SK-N-MC (cell line): Measurements from ENCODE around the gene APOL6.
"Not testable (repeated sequence)": the region's sequence is repeated elsewhere in the genome, so short reads cannot be mapped to it uniquely, and the experiment has no call there.

ENCODE experiments used
- DNase-seq: peaks from one replicate; pipeline ENCODE4 v3.0.0-alpha.2; 2011; ENCODE audit warnings: low read depth, low spot score
- H3K27ac ChIP-seq: fragments of 200-600 bp; sonication (generic); 2 replicates; pipeline ENCODE4 v1.5.1; 2016; ENCODE audit warnings: mixed run types
- H3K36me3 ChIP-seq: fragments of 200-600 bp; sonication (generic); 2 replicates; pipeline ENCODE4 v1.6.1; 2017; ENCODE audit warnings: antibody characterized with exemption, low read length, mixed read lengths; ENCODE audit not compliant: insufficient read depth
- H3K4me3 ChIP-seq: fragments of 200-600 bp; sonication (generic); 2 replicates; pipeline ENCODE4 v1.5.1; 2016
- H3K9ac ChIP-seq: fragments of 200-600 bp; sonication (generic); 2 replicates; pipeline ENCODE4 v1.8.0; 2017; ENCODE audit warnings: mixed run types, mixed read lengths; ENCODE audit not compliant: insufficient read length
- H3K9me3 ChIP-seq: fragments of 200-600 bp; sonication (generic); 2 replicates; pipeline ENCODE4 v1.6.1; 2017; ENCODE audit warnings: low read depth, mild to moderate bottlenecking, antibody characterized with exemption, low read length, moderate library complexity, mixed read lengths
- EZH2 ChIP-seq: fragments of 200-600 bp; sonication (generic); IDR thresholded peaks from one replicate; pipeline ENCODE4 v1.6.1; 2017; ENCODE audit warnings: antibody characterized with exemption
- FOXP2 ChIP-seq: optimal IDR thresholded peaks from 2 replicates; pipeline ENCODE3; 2011; ENCODE audit warnings: mild to moderate bottlenecking, moderate library complexity; ENCODE audit not compliant: insufficient read depth; ENCODE audit errors: extremely low read length, control extremely low read depth
- POLR2AphosphoS5 ChIP-seq: IDR thresholded peaks from 2 replicates; pipeline ENCODE4 v1.6.1; 2012; ENCODE audit warnings: mild to moderate bottlenecking, low read depth, low read length, borderline replicate concordance

APOL6 gene

GRCh38 chr22:35615156-35615555 is 33.1 kb upstream of the APOL6 start:
- no peak for TF ChIP-seq POLR2AphosphoS5
- no peak for TF ChIP-seq EZH2
- no peak for TF ChIP-seq FOXP2
- no peak for DNase-seq
- H3K9me3 ChIP-seq: no peaks in the 10 kb centered on the region
- H3K36me3 ChIP-seq: no peaks in the 10 kb centered on the region
- no peak overlapping the region for H3K4me3 ChIP-seq
- no peak overlapping the region for H3K9ac ChIP-seq
- no peak overlapping the region; the same call in 1 of the 2 replicates for H3K27ac ChIP-seq

- TF ChIP-seq FOXP2 (no peak), POLR2AphosphoS5 (no peak), EZH2 (no peak)
- DNase-seq: no peak
- Histone ChIP-seq H3K9me3 (no peaks in the 10 kb centered on the region), H3K4me3 (no peak overlapping the region), H3K36me3 (no peaks in the 10 kb centered on the region), H3K9ac (no peak overlapping the region), H3K27ac (no peak overlapping the region)
Observed at GRCh38 chr22:35616043-35616442, 32.2 kb upstream of the APOL6 start.

DNA sequence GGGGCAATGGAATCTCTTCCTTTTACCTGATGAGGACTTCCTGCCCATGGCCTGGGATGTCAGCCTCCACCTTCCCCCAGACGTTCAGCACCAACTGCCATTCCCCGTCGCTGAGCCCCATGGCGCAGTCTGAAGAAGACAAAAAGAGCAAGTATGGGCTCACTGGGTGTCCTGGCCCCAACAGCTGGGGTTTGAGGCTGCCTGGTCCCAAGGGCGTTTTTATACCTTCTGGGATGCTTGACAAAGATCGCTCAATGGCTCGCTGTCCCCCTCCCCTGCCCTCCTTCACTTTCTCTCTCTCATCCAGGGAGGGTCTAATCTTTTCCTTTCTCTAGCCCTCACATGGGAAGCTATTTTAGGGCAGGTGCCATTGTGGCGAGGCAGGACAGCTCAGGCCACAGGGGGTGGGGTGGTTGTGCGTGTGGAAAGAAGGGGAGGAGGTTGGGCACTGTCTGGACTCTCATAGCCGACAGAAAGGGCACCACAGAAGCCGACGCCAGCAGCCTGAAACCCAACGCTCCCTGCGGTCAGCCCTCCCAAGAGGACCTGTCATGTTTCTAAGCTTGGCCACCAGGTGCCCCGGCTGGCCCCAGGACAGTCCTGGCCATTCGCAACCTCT is 31.0 kb upstream of the APOL6 start, which contains the start of gene MB:
TSS of gene MB (minus strand) at position 193 of the 619 bp plus-strand sequence. CDS start at position 121, 72 bp downstream.
- Histone ChIP-seq H3K9ac (no peak within 1 kb of the TSS), H3K4me3 (no peak within 1 kb of the TSS), H3K9me3 (no peaks in the 10 kb centered on the region), H3K36me3 (no peaks in the 10 kb centered on the region), H3K27ac (no peak within 1 kb of the TSS)
- no peak for TF ChIP-seq FOXP2
- TF ChIP-seq POLR2AphosphoS5: no peak
- no peak for TF ChIP-seq EZH2
- DNase-seq: no peak

DNA sequence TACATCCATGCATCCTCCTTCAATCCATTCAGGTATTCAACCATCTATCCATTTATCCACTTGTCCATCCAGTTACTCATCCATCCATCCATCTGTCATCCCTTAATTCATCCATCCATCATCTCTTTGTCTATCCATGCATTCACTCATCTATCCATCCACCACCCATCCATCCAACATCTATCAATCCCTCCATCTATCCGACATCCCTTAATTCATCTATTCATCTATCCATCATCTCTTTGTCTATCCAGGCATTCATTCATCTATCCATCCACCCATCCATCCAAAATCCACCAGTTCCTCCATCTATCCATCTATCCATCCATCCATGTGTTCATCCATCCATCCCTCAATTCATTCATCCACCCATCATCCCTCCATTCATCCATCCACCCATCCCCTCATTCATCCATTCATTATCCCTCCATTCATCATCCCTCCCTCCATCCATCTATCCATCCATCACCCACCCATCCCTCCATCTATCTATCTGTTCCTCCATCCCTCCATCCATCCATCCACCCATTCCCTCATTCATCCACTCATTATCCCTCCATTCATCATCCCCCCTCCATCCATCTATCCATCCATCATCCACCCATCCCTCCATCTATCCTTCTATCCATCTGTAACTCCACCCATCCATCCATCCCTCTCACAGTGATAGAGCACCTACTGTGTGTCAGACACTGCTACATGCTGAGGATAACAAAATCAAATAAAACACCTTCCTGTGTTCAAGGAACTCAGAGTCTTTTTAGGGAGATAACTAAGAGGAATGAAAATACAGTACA is 29.6 kb upstream of the APOL6 start:
- Histone ChIP-seq H3K4me3 (no peak overlapping the region), H3K36me3 (no peaks in the 10 kb centered on the region), H3K9ac (no peak overlapping the region), H3K27ac (no peak overlapping the region), H3K9me3 (no peaks in the 10 kb centered on the region)
- TF ChIP-seq FOXP2 (no peak), POLR2AphosphoS5 (no peak), EZH2 (no peak)
- no peak for DNase-seq

GRCh38 chr22:35619336-35620094 is 28.7 kb upstream of the APOL6 start:
- H3K4me3 ChIP-seq: no peak overlapping the region
- no peak overlapping the region for H3K27ac ChIP-seq
- H3K9me3 ChIP-seq: no peaks in the 10 kb centered on the region
- TF ChIP-seq EZH2 (no peak), FOXP2 (no peak), POLR2AphosphoS5 (no peak)
- no peaks in the 10 kb centered on the region for H3K36me3 ChIP-seq
- H3K9ac ChIP-seq: no peak overlapping the region
- no peak for DNase-seq

DNA sequence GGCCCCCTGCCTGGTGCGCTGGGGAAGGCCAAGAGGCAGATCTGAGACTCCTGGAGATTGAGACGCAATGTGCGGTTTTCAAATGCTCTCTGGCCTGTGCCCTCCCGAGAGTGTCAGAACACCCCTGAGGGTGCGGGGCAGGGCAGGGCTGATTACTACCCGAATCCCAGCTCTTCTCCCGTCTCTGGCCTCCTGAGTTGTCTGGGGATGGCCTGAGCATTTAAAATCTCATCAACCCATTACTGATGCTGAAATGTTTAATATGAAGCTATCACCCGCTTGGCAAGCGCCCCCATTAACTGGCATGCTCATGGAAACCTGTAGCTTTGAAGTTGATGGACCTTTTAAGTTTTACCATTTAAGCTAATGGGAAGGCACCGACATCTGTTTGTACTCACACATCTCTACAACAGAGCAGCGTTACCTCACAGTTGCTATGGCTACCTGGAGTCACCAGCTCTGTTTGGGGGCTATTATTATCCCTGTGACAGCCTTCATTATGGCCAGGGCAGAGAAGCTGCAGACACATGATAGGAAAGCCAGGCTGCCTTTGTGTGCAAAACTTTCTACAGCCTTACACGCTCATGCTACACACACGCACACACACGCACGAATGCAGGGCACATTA is 27.5 kb upstream of the APOL6 start:
- Histone ChIP-seq H3K27ac (no peak overlapping the region), H3K4me3 (no peak overlapping the region), H3K9ac (no peak overlapping the region), H3K9me3 (no peaks in the 10 kb centered on the region), H3K36me3 (no peaks in the 10 kb centered on the region)
- no peak for DNase-seq
- TF ChIP-seq POLR2AphosphoS5 (no peak), EZH2 (no peak), FOXP2 (no peak)

- H3K9ac ChIP-seq: no peak overlapping the region
- TF ChIP-seq FOXP2 (no peak), POLR2AphosphoS5 (no peak), EZH2 (no peak)
- H3K36me3 ChIP-seq: no peaks in the 10 kb centered on the region
- H3K4me3 ChIP-seq: no peak overlapping the region
- no peak for DNase-seq
- H3K9me3 ChIP-seq: no peaks in the 10 kb centered on the region
- no peak overlapping the region for H3K27ac ChIP-seq
Observed at GRCh38 chr22:35621451-35621850, 26.8 kb upstream of the APOL6 start.

- DNase-seq: no peak
- Histone ChIP-seq H3K27ac (no peak overlapping the region), H3K9me3 (no peaks in the 10 kb centered on the region), H3K9ac (no peak overlapping the region), H3K4me3 (no peak overlapping the region), H3K36me3 (no peaks in the 10 kb centered on the region)
- TF ChIP-seq POLR2AphosphoS5 (no peak), FOXP2 (no peak), EZH2 (no peak)
Observed at GRCh38 chr22:35622191-35622913, 25.9 kb upstream of the APOL6 start.

DNA sequence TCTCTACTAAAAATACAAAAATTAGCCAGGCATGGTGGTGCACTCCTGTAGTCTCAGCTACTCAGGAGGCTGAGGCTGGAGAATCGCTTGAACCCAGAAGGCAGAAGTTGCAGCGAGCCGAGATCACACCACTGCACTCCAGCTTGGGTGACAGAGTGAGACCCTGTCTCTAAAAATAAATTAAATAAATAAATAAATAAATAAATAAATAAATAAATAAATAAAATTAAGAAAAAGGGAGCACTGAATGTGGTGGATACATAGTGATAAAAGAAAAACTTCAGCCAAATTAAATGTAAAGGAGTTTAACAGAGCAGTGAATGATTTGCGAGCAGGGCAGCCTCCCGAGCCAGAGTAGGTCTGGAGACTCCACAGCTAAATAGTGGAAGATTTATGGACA is 24.4 kb upstream of the APOL6 start:
- not testable (repeated sequence) for H3K9ac ChIP-seq, H3K36me3 ChIP-seq, H3K27ac ChIP-seq, H3K9me3 ChIP-seq, H3K4me3 ChIP-seq, DNase-seq
